HG03139 (cell line): ENCODE data around the gene GINS2.

Source experiments
- ATAC-seq: cut with Tn5 transposase; IDR thresholded peaks from one replicate; pipeline ENCODE4 v1.9.1; 2021; ENCODE audit not compliant: unreplicated experiment

Gene GINS2

DNA sequence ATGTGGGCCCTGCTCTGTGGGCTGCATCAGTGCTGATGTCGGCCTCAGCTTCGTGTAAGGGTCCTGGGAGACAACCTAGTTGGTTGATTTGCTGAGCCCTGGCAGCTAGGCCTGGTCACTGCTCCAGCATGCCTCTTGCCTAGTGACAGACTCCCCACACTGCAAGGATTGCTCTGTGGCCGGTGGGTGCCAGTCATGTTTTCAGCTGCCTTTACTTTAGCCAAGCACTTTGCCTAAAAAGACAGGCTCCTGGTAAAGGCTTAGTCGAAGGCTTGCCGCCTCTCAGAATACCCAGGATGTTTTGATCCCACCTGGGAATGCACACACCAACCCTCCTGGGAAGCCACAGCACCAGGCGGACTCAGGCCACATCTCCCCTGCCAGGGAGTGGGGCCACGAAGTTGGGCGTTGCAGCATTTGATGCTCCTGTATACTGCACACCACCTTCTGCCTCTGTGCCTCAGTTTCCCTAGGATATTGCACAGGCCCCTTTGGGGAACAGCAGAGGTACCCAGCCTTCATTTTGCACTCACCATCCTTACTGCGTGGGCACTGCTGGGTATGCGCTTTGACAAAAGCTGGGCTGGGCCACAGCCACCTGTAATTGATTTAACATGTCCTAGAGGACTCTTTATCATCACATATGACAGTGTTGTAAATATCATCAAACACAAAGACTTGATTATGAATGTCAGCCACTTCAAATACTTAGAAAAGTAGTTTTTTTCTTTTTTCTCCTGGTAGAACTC is 19.9 kb downstream of the GINS2 start:
- ATAC-seq: no peak

GRCh38 chr16:85667841-85668413 is 20.8 kb downstream of the GINS2 start:
- ATAC-seq: no peak

- ATAC-seq: no peak
Observed at GRCh38 chr16:85667261-85667660, 21.5 kb downstream of the GINS2 start.

- ATAC-seq: no peak
Observed at GRCh38 chr16:85665929-85666328, 22.8 kb downstream of the GINS2 start.

DNA sequence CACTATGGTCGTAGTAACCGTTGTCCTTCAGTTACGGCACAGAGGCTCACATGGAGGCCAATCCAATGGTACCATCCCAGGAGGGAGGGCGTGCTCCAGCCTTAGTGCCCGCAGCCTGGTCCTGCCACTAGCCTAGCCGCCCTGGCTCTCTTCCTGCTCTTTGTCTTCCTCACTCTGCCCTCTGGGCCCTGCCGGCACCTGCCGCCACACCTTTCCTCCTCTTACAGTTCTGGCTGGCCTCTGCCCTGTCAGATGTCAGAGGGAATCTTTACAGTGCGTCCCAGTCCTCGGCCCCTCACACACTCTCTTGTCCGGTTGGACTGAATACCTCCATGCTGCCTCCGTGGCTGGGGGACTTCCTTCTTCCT is 23.4 kb downstream of the GINS2 start:
- ATAC-seq: no peak

- ATAC-seq: no peak
Observed at GRCh38 chr16:85664580-85665372, 24.0 kb downstream of the GINS2 start.

GRCh38 chr16:85663891-85664321 is 24.8 kb downstream of the GINS2 start:
- no peak for ATAC-seq

- no peak for ATAC-seq
Observed at GRCh38 chr16:85662976-85663830, 25.6 kb downstream of the GINS2 start.

DNA sequence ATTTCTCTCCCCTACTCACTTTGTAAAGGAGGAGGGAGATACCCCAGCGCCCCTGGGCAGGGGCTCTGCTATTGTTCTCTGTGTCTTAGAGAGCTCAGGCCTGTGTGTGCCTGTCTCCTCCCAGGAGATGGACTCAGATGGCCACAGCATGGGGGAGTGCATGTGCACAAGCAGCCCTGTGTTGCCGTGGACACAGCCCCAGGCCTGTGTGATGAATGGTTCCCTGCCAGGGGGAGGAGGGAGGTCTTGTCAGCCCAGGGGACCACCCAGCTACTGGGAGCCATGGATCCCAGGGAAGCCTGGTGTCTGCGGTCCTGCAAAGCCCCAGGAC is 26.3 kb downstream of the GINS2 start:
- ATAC-seq: no peak

DNA sequence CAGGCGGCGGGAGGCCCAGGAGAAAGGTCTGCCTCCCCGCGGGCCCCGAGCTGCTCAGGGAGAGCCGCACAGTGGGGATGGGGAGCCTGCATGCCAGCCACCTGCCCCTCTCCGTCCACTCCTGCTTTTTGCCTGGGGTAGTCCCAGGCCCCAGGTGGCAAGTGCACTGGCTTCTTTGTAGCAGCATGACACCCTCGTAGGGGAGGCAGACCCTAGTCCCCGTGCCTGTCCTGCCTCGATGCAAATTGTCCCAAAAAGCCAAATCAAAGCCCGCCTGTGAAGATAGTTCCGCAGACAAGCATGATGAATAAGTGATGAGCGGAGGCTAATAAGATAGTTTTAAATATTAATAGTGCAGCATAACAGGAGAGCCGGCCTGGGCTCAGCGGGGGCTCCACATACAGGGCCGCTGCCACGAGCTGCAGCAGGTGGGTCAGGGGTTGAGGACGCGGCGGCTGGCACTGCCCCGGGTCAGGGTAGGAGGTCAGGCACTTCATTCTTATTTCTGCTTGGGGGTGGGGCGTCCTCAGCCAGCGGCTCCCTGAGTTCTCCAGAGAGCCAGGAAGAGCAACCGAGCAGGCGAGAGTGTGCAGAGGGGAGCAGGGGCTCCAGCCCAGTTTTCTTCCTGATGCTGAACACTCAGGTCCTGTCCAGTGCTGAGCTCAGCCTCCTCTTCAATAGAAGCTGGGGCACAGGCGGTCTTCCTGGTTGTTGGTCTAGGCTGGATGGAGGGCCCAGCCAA is 26.8 kb downstream of the GINS2 start:
- no peak for ATAC-seq

DNA sequence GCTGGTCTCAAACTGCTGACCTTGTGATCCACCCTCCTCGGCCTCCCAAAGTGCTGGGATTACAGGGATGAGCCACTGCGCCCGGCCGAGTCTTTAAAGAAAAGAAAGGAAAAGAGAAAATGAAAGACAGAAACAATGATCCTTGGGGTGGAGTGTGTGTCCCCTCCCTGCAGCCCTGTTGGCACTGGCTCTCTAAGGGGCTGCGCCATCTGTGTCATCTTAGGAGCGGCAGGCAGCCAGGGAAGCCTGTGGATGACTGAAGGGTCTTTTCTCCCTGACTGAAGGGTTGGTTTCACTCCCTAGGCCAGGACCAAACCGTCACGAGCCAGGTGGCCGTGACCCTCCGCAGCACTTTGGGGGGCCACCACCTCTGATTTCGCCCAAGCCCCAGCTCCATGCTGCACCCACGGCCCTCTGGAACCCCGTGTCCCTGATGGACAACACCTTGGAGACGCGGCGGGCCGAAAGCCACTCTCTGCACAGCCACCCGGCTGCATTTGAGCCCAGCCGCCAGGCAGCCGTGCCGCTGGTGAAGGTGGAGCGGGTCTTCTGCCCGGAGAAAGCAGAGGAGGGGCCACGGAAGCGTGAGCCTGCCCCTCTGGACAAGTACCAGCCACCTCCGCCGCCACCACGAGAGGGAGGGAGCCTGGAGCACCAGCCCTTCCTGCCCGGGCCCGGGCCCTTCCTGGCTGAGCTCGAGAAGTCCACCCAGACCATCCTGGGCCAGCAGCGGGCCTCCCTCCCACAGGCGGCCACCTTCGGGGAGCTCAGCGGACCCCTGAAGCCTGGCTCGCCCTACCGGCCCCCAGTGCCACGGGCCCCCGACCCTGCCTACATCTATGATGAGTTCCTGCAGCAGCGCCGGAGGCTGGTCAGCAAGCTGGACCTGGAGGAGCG is 27.7 kb downstream of the GINS2 start:
- no peak for ATAC-seq

GRCh38 chr16:85659805-85660511 is 28.8 kb downstream of the GINS2 start:
- no peak for ATAC-seq

GRCh38 chr16:85659336-85659735 is 29.4 kb downstream of the GINS2 start:
- no peak for ATAC-seq

- no peak for ATAC-seq
Observed at GRCh38 chr16:85658504-85659326, 30.0 kb downstream of the GINS2 start.

GRCh38 chr16:85657996-85658395 is 30.8 kb downstream of the GINS2 start:
- no peak for ATAC-seq

DNA sequence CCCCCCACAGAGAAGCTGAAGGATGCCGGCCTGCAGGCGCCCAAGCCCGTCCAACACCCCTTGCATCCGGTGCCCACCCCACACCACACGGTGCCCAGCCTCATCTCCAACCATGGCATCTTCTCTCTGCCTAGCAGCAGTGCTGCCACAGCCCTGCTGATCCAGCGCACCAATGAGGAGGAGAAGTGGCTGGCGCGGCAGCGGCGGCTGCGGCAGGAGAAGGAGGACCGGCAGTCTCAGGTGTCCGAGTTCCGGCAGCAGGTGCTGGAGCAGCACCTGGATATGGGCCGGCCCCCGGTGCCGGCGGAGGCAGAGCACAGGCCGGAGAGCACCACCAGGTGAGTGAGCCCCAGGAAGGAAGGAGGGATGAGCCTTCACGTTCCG is 31.5 kb downstream of the GINS2 start:
- no peak for ATAC-seq

DNA sequence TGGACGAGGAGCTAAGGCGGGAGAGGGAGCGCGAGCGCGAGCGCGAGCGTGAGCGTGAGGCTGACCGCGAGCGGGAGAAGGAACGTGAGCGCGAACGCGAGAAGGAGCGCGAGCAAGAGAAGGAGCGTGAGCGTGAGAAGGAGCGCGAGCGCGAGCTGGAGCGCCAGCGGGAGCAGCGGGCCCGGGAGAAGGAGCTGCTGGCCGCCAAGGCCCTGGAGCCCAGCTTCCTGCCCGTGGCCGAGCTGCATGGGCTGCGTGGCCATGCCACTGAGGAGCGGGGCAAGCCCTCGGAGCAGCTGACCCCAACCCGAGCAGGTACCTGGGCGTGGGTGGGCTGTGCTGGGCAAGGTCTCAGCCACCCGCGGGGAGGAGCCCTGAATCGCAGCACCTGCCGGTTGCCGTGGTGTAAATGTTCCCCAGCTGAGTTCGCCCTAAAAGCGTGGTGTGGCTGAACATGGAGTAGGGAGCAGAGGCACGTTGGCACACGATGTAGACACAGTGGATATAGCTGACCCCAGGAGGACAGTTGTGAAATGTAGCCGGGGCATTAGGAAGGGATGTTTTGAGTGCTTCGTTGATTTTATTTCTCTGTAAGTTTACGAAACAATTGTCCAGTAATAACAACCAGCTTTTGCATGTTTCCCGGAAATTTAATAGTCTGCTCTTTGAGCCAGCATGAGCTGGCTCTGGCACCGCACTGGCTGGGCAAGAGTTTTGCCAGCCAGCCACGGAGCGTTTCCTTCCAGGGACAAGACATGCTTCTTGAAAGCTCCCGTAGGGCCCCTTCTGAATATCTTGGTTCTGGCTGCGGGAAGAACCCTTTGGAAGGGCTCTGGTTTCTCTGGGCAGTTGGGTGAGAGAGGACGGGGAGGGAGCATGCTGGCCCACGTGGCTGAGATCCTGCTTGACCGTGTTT is 32.1 kb downstream of the GINS2 start:
- ATAC-seq: no peak
